WTC11 (cell line): ENCODE data around the gene COX7A2. TPM values are rescaled to one million over a fixed set of nuclear protein-coding genes. Genes with fewer than 3 reads are reported as not detected.

Experiments used
- ATAC-seq: fragments of 200-7000 bp; cut with Tn5 transposase; 2 replicates; pipeline ENCODE4 v1.10.0; 2021; ENCODE audit warnings: mild to moderate bottlenecking, moderate library complexity
- CTCF ChIA-PET: fragments of 300-600 bp; sonication (Branson Sonifier 250); formaldehyde crosslinking; loops from one replicate; lab custom pipeline; 2021; ENCODE audit warnings: antibody characterized with exemption; lab: Charles Lee
- POLR2A ChIA-PET: fragments of 350-600 bp; sonication (Branson Sonifier 250); formaldehyde crosslinking; loops from one replicate; lab custom pipeline; 2021; ENCODE audit warnings: antibody characterized with exemption; lab: Charles Lee
- DNase-seq: peaks from one replicate; pipeline ENCODE4 v3.0.0; 2021; ENCODE audit warnings: low spot score
- H3K27ac Mint-ChIP-seq: 2 replicates; pipeline ENCODE4 v1.8.0; 2021; ENCODE audit warnings: mixed read lengths
- H3K27me3 Mint-ChIP-seq: 2 replicates; pipeline ENCODE4 v1.8.0; 2021; ENCODE audit warnings: low read depth, mild to moderate bottlenecking, moderate library complexity, mixed read lengths
- H3K36me3 Mint-ChIP-seq: 2 replicates; pipeline ENCODE4 v1.8.0; 2021; ENCODE audit warnings: mixed read lengths
- H3K4me1 Mint-ChIP-seq: 2 replicates; pipeline ENCODE4 v1.8.0; 2022; ENCODE audit warnings: mixed read lengths
- H3K4me3 Mint-ChIP-seq: 2 replicates; pipeline ENCODE4 v1.8.0; 2021; ENCODE audit warnings: mild to moderate bottlenecking, moderate library complexity, mixed read lengths
- H3K9me3 Mint-ChIP-seq: 2 replicates; pipeline ENCODE4 v1.8.0; 2021; ENCODE audit warnings: mixed read lengths
- AR ChIP-seq: fragments of 250-450 bp; sonication (Bioruptor Pico); IDR thresholded peaks from 2 replicates; pipeline ENCODE4 v1.9.0; 2021; ENCODE audit warnings: mild to moderate bottlenecking
- CREM ChIP-seq: sonication (generic); formaldehyde crosslinking; IDR thresholded peaks from 2 replicates; pipeline ENCODE4 v1.8.1; 2022; ENCODE audit warnings: mild to moderate bottlenecking, missing genetic modification reagents, moderate library complexity
- HMGA2 ChIP-seq: fragments of 250-450 bp; sonication (Bioruptor Pico); IDR thresholded peaks from 2 replicates; pipeline ENCODE4 v1.4.0; 2021; ENCODE audit warnings: mild to moderate bottlenecking, moderate library complexity
- SOX15 ChIP-seq: fragments of 250-450 bp; sonication (Bioruptor Pico); IDR thresholded peaks from 2 replicates; pipeline ENCODE4 v1.9.0; 2021; ENCODE audit warnings: mild to moderate bottlenecking
- TP53 ChIP-seq: sonication (generic); formaldehyde crosslinking; IDR thresholded peaks from 2 replicates; pipeline ENCODE4 v1.8.1; 2023; ENCODE audit warnings: mild to moderate bottlenecking, missing genetic modification reagents
- USF1 ChIP-seq: sonication (generic); formaldehyde crosslinking; IDR thresholded peaks from 2 replicates; pipeline ENCODE4 v1.8.0; 2022; ENCODE audit warnings: mild to moderate bottlenecking, missing genetic modification reagents
- ZMAT4 ChIP-seq: fragments of 250-450 bp; sonication (Bioruptor Pico); IDR thresholded peaks from 2 replicates; pipeline ENCODE4 v1.9.0; 2021; ENCODE audit warnings: mild to moderate bottlenecking
- ZNF532 ChIP-seq: fragments of 250-450 bp; sonication (Bioruptor Pico); IDR thresholded peaks from 2 replicates; pipeline ENCODE4 v1.9.0; 2021; ENCODE audit warnings: mild to moderate bottlenecking, borderline replicate concordance
- total RNA-seq: library from RNA; stranded (reverse); gene quantifications from 3 replicates; pipeline ENCODE4 v1.2.3, GENCODE V29; 2021
- TF ChIP-seq, protein P1 (sequence below): sonication (generic); formaldehyde crosslinking; IDR thresholded peaks from 2 replicates; pipeline ENCODE4 v1.8.0; 2023; ENCODE audit warnings: mild to moderate bottlenecking, missing genetic modification reagents
- TF ChIP-seq, protein P2 (sequence below): fragments of 200-600 bp; IDR thresholded peaks from 2 replicates; pipeline ENCODE4 v1.8.0; 2022; ENCODE audit warnings: antibody characterized with exemption
- TF ChIP-seq, protein P3 (sequence below): sonication (generic); formaldehyde crosslinking; IDR thresholded peaks from 2 replicates; pipeline ENCODE4 v1.8.0; 2022; ENCODE audit warnings: mild to moderate bottlenecking, missing genetic modification reagents
- TF ChIP-seq, protein P4 (sequence below): sonication (generic); formaldehyde crosslinking; IDR thresholded peaks from 2 replicates; pipeline ENCODE4 v1.8.1; 2023; ENCODE audit warnings: mild to moderate bottlenecking, moderate library complexity, missing genetic modification reagents
- TF ChIP-seq, protein P5 (sequence below): sonication (generic); formaldehyde crosslinking; IDR thresholded peaks from 2 replicates; pipeline ENCODE4 v1.8.1; 2023; ENCODE audit warnings: mild to moderate bottlenecking, missing genetic modification reagents

The COX7A2 gene
- total RNA-seq, 1 experiment from 2014 or later, result 472 TPM

DNA sequence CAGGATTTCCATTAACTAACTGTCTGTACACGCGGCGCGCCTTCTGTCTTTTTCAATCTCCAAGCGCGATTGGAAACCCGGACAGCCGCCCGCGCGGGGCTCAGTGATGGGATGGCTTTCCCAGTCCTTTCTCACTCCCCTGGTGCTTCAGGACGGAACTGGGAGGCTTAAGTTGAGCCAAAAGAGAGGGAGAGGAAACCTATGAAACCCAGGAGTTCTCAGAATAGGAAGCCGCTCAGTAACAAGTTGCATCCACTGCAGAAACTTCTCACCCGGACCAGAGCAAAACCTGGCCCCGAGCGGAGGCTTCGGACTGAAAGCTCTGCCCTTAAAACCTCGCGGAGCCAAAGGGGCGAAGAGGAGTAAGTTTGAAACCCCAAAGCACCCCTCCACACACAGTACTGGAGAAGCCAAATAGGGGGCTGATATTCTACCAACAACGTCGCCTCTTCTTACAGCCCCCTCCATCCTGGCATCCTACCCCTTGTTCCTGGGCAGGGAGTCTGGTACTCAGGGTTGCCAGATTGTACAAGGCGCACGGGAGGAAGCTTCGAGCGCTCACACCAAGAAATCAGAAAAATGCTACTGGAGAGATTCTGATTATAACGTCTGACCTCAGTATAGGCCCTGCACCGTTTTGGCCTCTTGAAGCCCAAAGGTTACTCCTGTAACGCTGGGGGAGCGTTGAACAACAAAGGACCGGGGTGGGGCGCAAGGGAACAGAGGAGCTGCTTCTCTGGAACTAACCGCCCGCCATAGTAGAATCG is 36.8 kb downstream of the COX7A2 start (continued):
- TF ChIP-seq USF1 (CRISPR knock-in tag) (no peak), TP53 (no peak)

DNA sequence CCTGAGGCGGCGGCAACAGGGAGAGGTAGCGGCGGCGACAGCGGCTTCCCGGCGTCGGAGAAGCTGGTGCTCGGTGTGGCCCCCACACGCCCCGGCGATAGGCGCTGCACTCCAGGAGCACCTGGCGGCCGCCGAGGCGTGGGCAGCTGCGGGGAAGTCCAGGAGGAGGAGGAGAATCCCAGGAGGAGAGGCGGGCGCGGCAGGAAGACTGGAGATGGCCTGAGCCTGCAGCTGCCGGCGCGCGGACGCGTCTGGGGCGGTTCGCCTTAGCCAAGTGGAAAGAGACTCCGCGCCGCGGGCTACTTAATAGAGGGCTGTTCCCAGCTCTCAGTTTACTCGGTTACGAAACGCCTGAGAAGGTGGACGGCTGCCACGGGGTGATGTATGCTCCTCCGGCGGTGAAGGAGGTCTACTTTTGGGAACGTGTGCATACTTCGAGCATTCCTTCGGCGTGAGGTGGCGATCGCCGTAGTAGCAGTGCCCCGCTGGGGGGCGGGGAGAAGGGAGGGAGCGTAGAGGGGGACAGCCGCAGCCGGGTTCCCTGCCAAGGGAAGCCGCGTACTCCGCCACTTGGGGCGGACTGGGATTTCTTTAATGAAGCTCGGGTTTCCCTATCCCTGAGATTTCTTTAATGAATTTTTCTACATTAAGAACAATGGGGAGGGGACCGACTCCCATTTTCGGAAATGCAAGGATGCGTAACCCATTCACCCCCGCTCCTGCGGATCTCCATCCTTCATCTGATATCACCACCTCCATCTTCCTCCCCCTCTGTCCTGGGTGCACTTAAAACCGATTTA is 37.6 kb downstream of the COX7A2 start, which contains the start of gene COL12A1:
Gene COL12A1, minus strand, starts transcription at position 278 of the 800 bp plus-strand sequence. CDS start 3,261 bp downstream, outside the sequence.
- H3K36me3 Mint-ChIP-seq, result no peaks in the 10 kb centered on the region
- no peak for TF ChIP-seq CREM (CRISPR knock-in tag)
- TF ChIP-seq, protein P1, sequence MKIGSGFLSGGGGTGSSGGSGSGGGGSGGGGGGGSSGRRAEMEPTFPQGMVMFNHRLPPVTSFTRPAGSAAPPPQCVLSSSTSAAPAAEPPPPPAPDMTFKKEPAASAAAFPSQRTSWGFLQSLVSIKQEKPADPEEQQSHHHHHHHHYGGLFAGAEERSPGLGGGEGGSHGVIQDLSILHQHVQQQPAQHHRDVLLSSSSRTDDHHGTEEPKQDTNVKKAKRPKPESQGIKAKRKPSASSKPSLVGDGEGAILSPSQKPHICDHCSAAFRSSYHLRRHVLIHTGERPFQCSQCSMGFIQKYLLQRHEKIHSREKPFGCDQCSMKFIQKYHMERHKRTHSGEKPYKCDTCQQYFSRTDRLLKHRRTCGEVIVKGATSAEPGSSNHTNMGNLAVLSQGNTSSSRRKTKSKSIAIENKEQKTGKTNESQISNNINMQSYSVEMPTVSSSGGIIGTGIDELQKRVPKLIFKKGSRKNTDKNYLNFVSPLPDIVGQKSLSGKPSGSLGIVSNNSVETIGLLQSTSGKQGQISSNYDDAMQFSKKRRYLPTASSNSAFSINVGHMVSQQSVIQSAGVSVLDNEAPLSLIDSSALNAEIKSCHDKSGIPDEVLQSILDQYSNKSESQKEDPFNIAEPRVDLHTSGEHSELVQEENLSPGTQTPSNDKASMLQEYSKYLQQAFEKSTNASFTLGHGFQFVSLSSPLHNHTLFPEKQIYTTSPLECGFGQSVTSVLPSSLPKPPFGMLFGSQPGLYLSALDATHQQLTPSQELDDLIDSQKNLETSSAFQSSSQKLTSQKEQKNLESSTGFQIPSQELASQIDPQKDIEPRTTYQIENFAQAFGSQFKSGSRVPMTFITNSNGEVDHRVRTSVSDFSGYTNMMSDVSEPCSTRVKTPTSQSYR (CRISPR knock-in tag), result no peak
- TF ChIP-seq, protein P2, sequence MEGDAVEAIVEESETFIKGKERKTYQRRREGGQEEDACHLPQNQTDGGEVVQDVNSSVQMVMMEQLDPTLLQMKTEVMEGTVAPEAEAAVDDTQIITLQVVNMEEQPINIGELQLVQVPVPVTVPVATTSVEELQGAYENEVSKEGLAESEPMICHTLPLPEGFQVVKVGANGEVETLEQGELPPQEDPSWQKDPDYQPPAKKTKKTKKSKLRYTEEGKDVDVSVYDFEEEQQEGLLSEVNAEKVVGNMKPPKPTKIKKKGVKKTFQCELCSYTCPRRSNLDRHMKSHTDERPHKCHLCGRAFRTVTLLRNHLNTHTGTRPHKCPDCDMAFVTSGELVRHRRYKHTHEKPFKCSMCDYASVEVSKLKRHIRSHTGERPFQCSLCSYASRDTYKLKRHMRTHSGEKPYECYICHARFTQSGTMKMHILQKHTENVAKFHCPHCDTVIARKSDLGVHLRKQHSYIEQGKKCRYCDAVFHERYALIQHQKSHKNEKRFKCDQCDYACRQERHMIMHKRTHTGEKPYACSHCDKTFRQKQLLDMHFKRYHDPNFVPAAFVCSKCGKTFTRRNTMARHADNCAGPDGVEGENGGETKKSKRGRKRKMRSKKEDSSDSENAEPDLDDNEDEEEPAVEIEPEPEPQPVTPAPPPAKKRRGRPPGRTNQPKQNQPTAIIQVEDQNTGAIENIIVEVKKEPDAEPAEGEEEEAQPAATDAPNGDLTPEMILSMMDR, result 0 out of 2 replicates have a peak, but pooled peaks have one; percentile 10
- no peak for TF ChIP-seq ZNF532 (CRISPR knock-in tag)
- TF ChIP-seq HMGA2, result no peak
- TF ChIP-seq, protein P3, sequence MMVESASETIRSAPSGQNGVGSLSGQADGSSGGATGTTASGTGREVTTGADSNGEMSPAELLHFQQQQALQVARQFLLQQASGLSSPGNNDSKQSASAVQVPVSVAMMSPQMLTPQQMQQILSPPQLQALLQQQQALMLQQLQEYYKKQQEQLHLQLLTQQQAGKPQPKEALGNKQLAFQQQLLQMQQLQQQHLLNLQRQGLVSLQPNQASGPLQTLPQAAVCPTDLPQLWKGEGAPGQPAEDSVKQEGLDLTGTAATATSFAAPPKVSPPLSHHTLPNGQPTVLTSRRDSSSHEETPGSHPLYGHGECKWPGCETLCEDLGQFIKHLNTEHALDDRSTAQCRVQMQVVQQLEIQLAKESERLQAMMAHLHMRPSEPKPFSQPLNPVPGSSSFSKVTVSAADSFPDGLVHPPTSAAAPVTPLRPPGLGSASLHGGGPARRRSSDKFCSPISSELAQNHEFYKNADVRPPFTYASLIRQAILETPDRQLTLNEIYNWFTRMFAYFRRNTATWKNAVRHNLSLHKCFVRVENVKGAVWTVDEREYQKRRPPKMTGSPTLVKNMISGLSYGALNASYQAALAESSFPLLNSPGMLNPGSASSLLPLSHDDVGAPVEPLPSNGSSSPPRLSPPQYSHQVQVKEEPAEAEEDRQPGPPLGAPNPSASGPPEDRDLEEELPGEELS (CRISPR knock-in tag), result 0 out of 2 replicates have a peak, but pooled peaks have one; percentile 14
- TF ChIP-seq, protein P4, sequence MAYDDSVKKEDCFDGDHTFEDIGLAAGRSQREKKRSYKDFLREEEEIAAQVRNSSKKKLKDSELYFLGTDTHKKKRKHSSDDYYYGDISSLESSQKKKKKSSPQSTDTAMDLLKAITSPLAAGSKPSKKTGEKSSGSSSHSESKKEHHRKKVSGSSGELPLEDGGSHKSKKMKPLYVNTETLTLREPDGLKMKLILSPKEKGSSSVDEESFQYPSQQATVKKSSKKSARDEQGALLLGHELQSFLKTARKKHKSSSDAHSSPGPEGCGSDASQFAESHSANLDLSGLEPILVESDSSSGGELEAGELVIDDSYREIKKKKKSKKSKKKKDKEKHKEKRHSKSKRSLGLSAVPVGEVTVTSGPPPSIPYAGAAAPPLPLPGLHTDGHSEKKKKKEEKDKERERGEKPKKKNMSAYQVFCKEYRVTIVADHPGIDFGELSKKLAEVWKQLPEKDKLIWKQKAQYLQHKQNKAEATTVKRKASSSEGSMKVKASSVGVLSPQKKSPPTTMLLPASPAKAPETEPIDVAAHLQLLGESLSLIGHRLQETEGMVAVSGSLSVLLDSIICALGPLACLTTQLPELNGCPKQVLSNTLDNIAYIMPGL, result peak; percentile 75; the same call in 1 of the 2 replicates
- TF ChIP-seq, protein P5, sequence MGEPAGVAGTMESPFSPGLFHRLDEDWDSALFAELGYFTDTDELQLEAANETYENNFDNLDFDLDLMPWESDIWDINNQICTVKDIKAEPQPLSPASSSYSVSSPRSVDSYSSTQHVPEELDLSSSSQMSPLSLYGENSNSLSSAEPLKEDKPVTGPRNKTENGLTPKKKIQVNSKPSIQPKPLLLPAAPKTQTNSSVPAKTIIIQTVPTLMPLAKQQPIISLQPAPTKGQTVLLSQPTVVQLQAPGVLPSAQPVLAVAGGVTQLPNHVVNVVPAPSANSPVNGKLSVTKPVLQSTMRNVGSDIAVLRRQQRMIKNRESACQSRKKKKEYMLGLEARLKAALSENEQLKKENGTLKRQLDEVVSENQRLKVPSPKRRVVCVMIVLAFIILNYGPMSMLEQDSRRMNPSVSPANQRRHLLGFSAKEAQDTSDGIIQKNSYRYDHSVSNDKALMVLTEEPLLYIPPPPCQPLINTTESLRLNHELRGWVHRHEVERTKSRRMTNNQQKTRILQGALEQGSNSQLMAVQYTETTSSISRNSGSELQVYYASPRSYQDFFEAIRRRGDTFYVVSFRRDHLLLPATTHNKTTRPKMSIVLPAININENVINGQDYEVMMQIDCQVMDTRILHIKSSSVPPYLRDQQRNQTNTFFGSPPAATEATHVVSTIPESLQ (CRISPR knock-in tag), result no peak
- no peak for TF ChIP-seq ZMAT4 (CRISPR knock-in tag)
- no peak for TF ChIP-seq SOX15 (CRISPR knock-in tag)
- no peak for TF ChIP-seq AR (CRISPR knock-in tag)

More for the DNA sequence above, 37.6 kb downstream of the COX7A2 start, which contains the start of gene COL12A1:
- Mint-ChIP-seq H3K4me1 (peaks cover 65% of the 10 kb centered on the region), H3K27me3 (peaks cover 91% of the 10 kb centered on the region), H3K27ac (no peak within 1 kb of the TSS), H3K4me3 (peak within 1 kb of the TSS; percentile 85), H3K9me3 (no peaks in the 10 kb centered on the region)
- ChIA-PET CTCF (interaction anchor here (0.8 to 3.0 kb wide), 5 partner anchors 37 to 1467 kb away, joined by 3 to 18 read pairs (median 4); partner anchors contain the start of gene COX7A2), POLR2A (no interaction called here)
- DNase-seq, result peak; percentile 74
- ATAC-seq, result peak; percentile 8
